IPS-18a (cell line): ENCODE data around the gene TYROBP.
"Not testable (repeated sequence)": the region's sequence is repeated elsewhere in the genome, so short reads cannot be mapped to it uniquely, and the experiment has no call there.

Source experiments
- H3K27ac ChIP-seq: one replicate; pipeline ENCODE4 v1.5.1; 2013; ENCODE audit warnings: low read length
- H3K27me3 ChIP-seq: one replicate; pipeline ENCODE4 v1.6.1; 2013; ENCODE audit warnings: mild to moderate bottlenecking, low read length; ENCODE audit not compliant: control insufficient read depth, insufficient read depth
- H3K36me3 ChIP-seq: one replicate; pipeline ENCODE4 v1.6.1; 2013; ENCODE audit warnings: low read depth, low read length; ENCODE audit not compliant: control insufficient read depth
- H3K4me1 ChIP-seq: one replicate; pipeline ENCODE4 v1.6.1; 2013; ENCODE audit warnings: low read depth, low read length; ENCODE audit not compliant: control insufficient read depth
- H3K4me3 ChIP-seq: one replicate; pipeline ENCODE4 v1.5.1; 2013; ENCODE audit warnings: low read length
- H3K9ac ChIP-seq: one replicate; pipeline ENCODE4 v1.6.1; 2013; ENCODE audit warnings: mild to moderate bottlenecking, low read length, moderate library complexity
- H3K9me3 ChIP-seq: one replicate; pipeline ENCODE4 v1.6.1; 2013; ENCODE audit warnings: low read depth, low read length; ENCODE audit not compliant: control insufficient read depth

TYROBP gene

DNA sequence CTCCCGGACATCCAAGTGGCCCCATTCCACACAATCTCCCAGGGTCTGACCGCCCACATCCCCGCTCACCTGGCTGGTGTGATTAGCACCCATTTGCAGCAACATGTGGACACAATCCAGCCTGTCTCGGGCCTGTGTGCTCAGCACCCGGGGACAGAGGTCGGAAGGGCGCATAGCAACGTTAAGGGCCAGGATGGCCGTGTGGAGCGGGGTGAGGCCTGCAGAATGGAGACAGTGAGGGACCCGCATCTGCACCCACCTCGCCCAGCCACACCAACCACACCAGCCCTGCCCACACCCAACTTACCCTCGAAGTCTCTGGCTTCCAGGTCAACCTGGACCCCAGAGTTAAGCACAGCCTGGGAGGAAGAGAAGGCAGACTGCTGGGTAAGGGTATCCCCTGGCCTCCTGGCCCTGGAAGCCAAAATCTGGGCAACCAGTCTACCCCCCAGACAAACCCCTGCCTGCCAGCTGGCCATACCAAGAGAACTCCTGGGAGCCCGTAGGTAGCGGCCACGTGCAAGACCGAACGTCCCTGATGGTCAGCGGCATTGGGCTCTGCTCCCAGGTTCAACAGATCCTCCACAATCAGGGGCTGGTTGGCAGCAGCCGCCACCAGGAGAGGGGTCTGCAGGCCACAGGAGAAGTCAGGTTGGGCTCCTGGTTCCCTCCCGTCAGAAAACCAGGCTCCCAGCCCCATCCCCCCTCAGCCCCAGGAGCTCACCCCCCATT is 12.0 kb downstream of the TYROBP start:
- Histone ChIP-seq H3K27ac (no peak overlapping the region), H3K4me3 (no peak overlapping the region), H3K27me3 (no peaks in the 10 kb centered on the region), H3K4me1 (no peaks in the 10 kb centered on the region), H3K36me3 (peaks cover 29% of the 10 kb centered on the region), H3K9me3 (no peaks in the 10 kb centered on the region), H3K9ac (no peak overlapping the region)

DNA sequence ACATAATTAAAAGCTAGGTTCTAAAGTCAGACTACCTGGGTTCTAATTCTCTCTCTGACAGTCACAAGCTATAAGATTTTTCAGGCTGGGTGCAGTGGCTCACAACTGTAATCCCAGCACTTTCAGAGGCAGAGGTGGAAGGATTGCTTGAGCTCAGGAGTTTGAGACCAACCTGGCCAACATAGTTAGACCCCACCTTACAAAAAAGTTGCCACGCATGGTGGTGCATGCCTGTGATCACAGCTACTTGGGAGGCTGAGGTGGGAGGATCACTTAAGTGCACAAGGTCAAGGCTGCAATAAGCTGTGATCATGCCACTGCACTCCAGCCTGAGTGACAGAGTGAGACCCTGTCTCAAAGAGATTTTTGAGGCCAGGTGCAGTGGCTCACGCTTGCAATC is 13.8 kb downstream of the TYROBP start:
- H3K27ac ChIP-seq: no peak overlapping the region
- no peaks in the 10 kb centered on the region for H3K27me3 ChIP-seq
- H3K9ac ChIP-seq: no peak overlapping the region
- H3K4me3 ChIP-seq: no peak overlapping the region
- no peaks in the 10 kb centered on the region for H3K4me1 ChIP-seq
- no peaks in the 10 kb centered on the region for H3K9me3 ChIP-seq
- H3K36me3 ChIP-seq: peaks cover 36% of the 10 kb centered on the region

DNA sequence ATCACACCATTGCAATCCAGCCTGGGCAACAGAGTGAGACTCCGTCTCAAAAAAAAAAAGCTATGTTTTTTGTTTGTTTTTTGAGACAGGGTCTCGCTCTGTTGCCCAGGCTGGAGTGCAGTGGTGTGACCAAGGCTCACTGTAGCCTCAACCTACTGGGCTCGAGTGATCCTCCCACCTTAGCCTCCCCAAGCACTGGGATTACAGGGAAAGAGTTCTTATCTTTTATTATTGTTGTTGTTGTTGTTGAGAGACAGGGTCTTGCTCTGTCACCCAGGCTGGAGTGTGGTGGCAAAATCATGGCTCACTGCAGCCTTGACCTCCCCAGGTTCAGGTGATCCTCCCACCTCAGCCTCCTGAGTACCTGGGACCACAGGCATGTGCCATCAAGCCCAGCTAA is 16.3 kb downstream of the TYROBP start:
- H3K9ac ChIP-seq, H3K9me3 ChIP-seq, H3K27me3 ChIP-seq, H3K4me3 ChIP-seq, H3K4me1 ChIP-seq, H3K27ac ChIP-seq: not testable (repeated sequence)
- peaks cover 42% of the 10 kb centered on the region for H3K36me3 ChIP-seq

DNA sequence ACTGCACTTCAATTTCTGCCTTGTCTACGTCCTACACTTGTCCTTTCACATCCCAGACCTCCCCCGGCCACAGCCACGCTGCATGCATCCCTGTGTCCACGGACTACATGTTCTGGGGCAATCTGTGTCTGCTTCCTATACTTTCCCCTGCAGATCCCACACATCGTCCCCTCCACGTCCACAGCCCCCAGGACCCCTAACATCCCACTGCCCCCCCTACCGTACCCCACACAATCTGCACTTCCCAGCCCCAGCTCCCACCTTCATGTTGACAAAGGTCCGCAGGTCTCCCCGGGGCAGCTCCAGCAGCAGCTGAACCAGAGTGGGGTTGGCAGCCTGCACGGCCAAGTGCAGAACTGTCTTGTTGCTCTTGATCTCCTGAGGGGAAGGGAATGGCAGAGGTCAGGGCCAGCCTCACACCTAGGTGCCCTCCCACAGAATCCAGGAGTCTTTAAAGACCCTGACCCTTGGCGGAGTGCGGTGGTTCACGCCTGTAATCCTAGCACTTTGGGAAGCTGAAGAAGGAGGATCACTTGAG is 17.9 kb downstream of the TYROBP start:
- peaks cover 34% of the 10 kb centered on the region for H3K36me3 ChIP-seq

DNA sequence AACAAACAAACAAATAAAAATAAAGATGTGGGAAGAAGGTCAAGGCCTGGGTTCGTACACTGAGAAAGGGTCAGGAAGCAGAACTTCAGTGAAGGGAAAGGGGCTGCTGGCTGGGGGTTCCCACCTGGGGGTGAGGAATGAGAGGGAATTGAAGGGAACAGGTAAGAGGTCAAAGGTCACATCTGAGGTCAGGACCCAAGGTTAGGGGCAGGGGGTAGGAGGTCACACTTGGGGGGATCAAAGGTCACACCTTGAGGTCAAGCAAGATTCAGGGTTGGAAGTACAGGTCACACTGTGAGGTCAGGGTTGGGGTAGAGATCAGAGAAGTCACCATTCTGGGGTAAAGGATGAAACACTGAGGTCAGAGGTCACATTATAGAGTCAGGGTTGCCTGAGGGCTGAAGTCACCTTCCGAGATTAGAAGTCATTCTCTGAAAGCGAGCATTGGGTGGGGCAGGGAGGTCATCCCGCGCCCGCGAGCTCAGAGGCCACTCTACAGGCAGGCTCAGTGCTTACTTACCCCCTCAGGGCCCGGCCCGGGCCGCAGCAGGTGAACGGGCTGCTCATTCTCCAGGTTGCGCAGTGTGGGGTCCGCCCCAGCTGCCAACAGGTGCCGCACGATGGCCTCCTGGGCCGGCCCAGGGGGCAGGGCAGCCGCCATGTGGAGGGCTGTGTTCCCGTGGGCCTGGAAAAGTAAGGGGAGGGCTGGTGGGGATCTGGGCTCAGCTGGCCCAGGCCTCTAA is 18.6 kb downstream of the TYROBP start:
- Histone ChIP-seq H3K9ac (no peak overlapping the region), H3K27ac (no peak overlapping the region), H3K4me1 (no peaks in the 10 kb centered on the region), H3K9me3 (no peaks in the 10 kb centered on the region), H3K27me3 (no peaks in the 10 kb centered on the region), H3K36me3 (peaks cover 34% of the 10 kb centered on the region), H3K4me3 (no peak overlapping the region)

More for the DNA sequence above, 17.9 kb downstream of the TYROBP start:
- H3K4me3 ChIP-seq: no peak overlapping the region
- H3K27me3 ChIP-seq: no peaks in the 10 kb centered on the region
- no peaks in the 10 kb centered on the region for H3K9me3 ChIP-seq
- H3K27ac ChIP-seq: no peak overlapping the region
- H3K4me1 ChIP-seq: no peaks in the 10 kb centered on the region
- no peak overlapping the region for H3K9ac ChIP-seq

DNA sequence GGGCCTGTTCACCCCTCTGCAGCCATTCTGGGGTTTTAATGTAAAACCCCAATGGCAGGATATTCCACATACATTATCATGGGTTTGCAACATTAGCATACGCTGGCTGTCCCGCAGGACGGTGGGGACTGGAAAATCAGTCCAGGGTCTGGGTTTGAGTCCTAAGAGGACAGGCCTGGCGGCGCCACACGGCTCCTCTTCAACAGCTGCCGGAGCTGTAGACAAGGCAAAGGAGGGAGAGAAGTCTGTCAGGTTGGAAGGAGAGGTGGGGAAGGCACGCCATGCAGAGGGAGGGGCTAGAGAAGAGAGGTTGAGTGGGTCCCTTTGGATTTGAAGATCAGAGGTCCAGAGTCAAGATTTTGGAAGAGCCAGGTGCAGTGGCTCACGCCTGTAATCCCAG is 19.7 kb downstream of the TYROBP start:
- no peak overlapping the region for H3K27ac ChIP-seq
- no peaks in the 10 kb centered on the region for H3K27me3 ChIP-seq
- no peaks in the 10 kb centered on the region for H3K4me1 ChIP-seq
- H3K4me3 ChIP-seq: no peak overlapping the region
- no peaks in the 10 kb centered on the region for H3K9me3 ChIP-seq
- H3K36me3 ChIP-seq: peaks cover 27% of the 10 kb centered on the region
- H3K9ac ChIP-seq: no peak overlapping the region

DNA sequence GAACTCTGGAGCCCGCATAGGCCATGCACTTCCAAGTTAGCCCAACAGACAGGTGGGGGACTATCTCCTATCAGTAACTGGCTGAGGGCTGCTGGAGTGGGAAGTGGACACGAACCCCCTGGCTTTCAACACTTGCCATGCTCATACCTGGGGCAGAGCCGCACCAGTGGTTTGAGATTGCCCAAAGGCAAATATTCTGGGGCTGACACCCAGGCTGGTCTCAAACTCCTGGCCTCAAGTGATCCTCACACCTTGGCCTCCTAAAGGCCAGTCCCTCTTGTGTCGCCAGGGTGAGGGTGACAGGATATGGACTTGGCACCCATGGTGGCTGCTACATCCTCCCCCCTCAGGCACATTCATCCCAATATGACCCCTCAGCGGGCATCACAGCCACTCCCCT is 20.9 kb downstream of the TYROBP start:
- H3K27ac ChIP-seq: no peak overlapping the region
- H3K36me3 ChIP-seq: peaks cover 19% of the 10 kb centered on the region
- H3K4me1 ChIP-seq: no peaks in the 10 kb centered on the region
- H3K9me3 ChIP-seq: no peaks in the 10 kb centered on the region
- H3K4me3 ChIP-seq: no peak overlapping the region
- H3K27me3 ChIP-seq: no peaks in the 10 kb centered on the region
- H3K9ac ChIP-seq: no peak overlapping the region

DNA sequence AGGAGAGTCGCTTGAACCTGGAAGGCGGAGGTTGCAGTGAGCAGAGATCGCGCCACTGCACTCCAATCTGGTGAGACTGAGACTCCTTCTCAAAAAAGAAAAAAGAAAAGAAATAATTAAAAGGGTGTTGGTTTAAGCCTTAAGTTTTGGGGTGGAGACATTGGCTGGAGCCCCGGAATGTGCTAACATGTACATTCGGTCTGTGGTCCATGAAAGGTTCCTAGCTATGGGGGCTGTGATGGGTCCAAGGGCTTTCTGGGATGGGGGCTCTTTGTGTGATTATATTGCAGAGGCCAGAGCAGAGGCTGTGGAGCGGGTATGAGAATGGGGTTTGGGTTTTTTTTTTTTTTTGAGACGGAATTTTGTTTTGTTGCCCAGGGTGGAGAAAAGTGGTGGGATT is 22.2 kb downstream of the TYROBP start:
- H3K36me3 ChIP-seq: peaks cover 19% of the 10 kb centered on the region
- no peaks in the 10 kb centered on the region for H3K27me3 ChIP-seq
- no peak overlapping the region for H3K4me3 ChIP-seq
- no peaks in the 10 kb centered on the region for H3K4me1 ChIP-seq
- H3K27ac ChIP-seq: no peak overlapping the region
- no peaks in the 10 kb centered on the region for H3K9me3 ChIP-seq
- no peak overlapping the region for H3K9ac ChIP-seq

DNA sequence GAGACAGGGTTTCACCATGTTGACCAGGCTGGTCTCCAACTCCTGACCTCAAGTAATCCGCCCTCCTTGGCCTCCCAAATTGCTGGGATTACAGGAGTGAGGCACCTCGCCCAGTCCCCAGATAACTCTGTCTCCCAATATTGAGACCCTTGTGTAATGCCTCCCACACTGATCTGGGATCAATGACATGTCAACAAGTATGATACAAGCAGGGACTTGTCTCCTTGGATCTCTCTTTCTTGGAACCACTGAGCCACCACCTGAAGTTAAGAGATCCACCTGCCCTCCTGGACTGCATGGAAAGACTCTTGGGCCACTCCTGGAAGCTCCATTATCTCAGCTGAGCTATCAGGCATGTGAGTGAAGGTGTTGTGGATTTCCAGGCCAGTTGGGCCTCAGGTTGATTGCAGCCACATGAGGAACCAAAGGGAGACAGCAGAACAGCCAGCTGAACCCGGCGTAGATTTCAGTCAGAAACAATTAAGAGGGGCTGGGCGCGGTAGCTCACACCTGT is 22.8 kb downstream of the TYROBP start:
- no peak overlapping the region for H3K27ac ChIP-seq
- H3K36me3 ChIP-seq: peaks cover 19% of the 10 kb centered on the region
- H3K4me3 ChIP-seq: no peak overlapping the region

DNA sequence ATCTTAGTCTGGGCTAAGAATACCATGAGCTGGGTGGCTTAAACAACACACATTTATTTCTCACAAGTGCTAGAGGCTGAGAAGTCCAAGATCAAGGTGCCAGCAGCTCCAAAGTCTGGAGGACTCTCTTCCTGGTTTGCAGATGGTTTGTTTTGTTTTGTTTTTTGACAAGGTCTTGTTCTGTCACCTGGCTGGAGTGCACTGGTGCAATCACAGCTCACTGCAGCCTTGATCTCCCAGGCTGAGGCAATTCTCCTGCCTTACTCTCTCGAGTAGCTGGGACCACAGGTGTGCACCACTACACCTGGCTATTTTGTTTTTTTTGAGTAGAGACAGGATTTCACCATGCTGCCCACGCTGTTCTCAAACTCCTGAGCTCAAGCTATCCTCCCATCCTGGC is 24.2 kb downstream of the TYROBP start:
- H3K9ac ChIP-seq: no peak overlapping the region
- peaks cover 6% of the 10 kb centered on the region for H3K36me3 ChIP-seq
- no peak overlapping the region for H3K27ac ChIP-seq
- peaks cover 4% of the 10 kb centered on the region for H3K27me3 ChIP-seq
- H3K4me3 ChIP-seq: no peak overlapping the region
- no peaks in the 10 kb centered on the region for H3K9me3 ChIP-seq
- peaks cover 7% of the 10 kb centered on the region for H3K4me1 ChIP-seq

More for the DNA sequence above, 22.8 kb downstream of the TYROBP start:
- Histone ChIP-seq H3K27me3 (no peaks in the 10 kb centered on the region), H3K9ac (no peak overlapping the region), H3K4me1 (no peaks in the 10 kb centered on the region), H3K9me3 (no peaks in the 10 kb centered on the region)

DNA sequence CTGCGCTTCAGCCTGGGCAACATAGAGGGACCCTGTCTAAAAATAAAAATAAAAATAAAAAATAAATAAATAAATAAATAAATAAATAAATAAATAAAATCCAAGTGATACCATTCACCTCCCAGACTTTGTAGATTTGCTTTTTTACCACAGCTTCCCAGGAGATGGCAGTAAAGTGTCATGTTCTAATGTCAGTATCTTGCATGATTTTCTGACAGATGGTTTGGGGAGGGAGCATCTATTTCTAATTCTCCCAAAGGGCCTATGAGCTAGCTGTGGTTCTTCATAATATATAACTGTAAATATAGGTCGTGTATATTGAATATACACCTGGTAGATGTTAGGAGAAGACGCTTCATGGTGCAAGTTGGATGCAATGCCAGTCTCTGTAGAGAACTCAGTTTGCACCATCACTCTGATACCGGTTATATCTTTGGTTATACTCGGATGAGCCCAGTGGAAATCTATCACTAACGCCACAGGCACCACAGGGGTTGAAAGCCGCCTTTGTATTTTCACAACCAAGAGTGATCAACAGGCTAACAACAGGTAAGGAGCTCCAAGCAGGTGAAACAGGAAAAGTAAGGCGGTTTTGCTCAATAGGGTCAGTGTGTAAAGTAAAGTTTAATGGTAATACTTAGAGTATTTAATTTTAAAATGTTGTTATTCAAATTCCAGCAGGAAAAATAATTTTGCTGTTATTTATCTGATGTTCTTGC is 25.8 kb downstream of the TYROBP start:
- Histone ChIP-seq H3K27me3 (peaks cover 10% of the 10 kb centered on the region), H3K9me3 (no peaks in the 10 kb centered on the region)

More for the DNA sequence above, 25.8 kb downstream of the TYROBP start:
- Histone ChIP-seq H3K4me3 (no peak overlapping the region), H3K27ac (no peak overlapping the region), H3K36me3 (no peaks in the 10 kb centered on the region), H3K9ac (no peak overlapping the region), H3K4me1 (peaks cover 7% of the 10 kb centered on the region)
